GM12864 (cell line): Measurements from ENCODE around the gene TAS2R13.

Source experiments
- DNase-seq: peaks from one replicate; pipeline ENCODE4 v3.0.0-alpha.2; 2011; ENCODE audit warnings: low read depth
- H3K4me3 ChIP-seq: 2 replicates; pipeline ENCODE4 v1.5.1; 2011; ENCODE audit warnings: mild to moderate bottlenecking, low read depth, low read length, control low read depth
- TF ChIP-seq, protein P1 (sequence below): IDR thresholded peaks from 2 replicates; pipeline ENCODE4 v1.5.1; 2011; ENCODE audit warnings: low read depth, mild to moderate bottlenecking, moderate library complexity, low read length, control low read depth, inconsistent platforms; ENCODE audit errors: missing control alignments

The TAS2R13 gene

DNA sequence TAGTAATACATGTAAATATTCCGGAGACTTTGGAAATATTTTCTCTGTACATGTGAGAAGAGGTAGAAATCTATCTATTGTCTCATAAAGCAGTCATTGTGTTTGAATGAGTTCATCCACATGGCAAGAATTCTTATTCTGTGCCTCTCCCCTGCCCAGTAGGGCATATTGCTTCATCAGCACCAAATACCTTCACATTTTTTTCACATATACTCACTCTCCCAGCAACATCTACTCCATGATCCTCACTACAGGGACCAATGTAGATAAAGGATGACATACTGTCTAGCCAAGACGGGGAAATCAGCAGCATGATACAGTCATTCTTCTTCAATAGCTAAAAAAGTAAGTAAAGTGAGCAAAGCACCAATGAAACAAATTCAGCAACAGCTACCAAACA, 31.0 kb upstream of the TAS2R13 start:
- no peak for DNase-seq
- H3K4me3 ChIP-seq = no peak overlapping the region
- TF ChIP-seq, protein P1, sequence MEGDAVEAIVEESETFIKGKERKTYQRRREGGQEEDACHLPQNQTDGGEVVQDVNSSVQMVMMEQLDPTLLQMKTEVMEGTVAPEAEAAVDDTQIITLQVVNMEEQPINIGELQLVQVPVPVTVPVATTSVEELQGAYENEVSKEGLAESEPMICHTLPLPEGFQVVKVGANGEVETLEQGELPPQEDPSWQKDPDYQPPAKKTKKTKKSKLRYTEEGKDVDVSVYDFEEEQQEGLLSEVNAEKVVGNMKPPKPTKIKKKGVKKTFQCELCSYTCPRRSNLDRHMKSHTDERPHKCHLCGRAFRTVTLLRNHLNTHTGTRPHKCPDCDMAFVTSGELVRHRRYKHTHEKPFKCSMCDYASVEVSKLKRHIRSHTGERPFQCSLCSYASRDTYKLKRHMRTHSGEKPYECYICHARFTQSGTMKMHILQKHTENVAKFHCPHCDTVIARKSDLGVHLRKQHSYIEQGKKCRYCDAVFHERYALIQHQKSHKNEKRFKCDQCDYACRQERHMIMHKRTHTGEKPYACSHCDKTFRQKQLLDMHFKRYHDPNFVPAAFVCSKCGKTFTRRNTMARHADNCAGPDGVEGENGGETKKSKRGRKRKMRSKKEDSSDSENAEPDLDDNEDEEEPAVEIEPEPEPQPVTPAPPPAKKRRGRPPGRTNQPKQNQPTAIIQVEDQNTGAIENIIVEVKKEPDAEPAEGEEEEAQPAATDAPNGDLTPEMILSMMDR = no peak

DNA sequence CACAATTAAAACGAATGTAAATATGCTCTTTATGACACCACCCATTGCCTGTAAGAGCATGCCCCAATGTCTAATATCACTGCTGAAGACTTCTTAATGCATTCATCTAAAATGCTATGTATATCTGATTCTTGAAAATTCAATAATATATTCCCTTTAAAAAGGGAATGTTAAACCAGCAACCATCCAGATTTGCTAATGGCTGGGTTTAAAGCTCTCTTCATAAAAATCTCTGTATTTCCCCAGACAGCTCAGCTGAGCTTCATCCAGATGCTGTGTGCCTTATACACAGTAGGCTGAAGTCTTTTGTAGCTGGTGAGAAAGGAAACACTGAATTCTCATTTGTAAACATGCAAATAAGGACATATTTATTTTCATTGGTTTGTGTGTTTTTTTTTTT, 29.8 kb upstream of the TAS2R13 start, which contains the start of gene TAS2R14:
Gene TAS2R14, minus strand, starts transcription at position 101 of the 400 bp plus-strand sequence. Its CDS starts 56 bp downstream, at position 45.
- no peak for DNase-seq
- TF ChIP-seq, protein P1 = no peak
- H3K4me3 ChIP-seq = no peak within 1 kb of the TSS

DNA sequence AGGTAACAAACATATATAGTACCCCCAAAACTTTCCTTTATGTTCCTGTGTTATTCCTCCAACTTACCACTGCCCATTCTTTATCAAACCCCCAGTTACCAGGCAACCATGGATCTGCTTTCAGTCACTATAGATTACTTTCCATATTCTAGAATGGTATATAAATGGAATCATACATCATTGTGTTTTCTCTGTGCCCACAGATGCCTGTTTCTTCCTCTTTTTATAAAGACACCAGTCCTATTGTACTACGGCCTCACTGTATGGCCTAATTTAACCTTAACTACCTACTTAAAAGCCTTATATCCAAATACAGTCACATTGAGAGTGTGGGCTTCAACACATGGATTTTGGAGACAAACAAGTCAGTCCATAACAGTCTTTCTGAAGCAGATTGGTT, 27.1 kb upstream of the TAS2R13 start:
- TF ChIP-seq, protein P1 = no peak
- no peak overlapping the region for H3K4me3 ChIP-seq
- no peak for DNase-seq

DNA sequence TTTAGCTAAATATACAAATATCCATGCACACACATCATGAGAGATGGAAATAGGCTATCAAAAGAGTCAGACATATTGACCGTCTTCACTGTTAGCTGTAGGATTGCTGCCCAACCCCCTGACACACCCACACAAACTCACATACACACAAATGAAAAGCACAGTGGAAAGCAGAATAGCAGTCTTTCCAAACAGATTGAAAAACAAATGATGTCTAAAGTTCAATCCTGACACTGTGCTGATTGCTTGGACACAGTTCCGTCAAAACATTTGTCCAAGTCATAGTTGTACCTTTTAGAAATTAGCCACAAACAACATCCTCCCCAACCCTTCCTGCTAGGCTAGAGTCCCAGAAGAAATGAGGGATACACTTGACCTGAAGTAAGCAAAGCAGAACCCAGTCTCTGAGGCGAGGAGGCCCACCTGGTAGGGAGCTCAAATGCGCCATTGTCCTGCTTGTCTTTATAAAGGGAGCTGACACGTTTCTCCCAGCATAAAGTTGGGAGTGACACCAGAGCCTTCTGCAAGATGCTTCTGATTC, 19.5 kb upstream of the TAS2R13 start, which contains the start of gene PRH2:
Gene PRH2, plus strand, starts transcription at position 491 of the 541 bp plus-strand sequence. Its CDS starts 38 bp downstream, at position 529.
- TF ChIP-seq, protein P1 = no peak
- no peak for DNase-seq
- no peak within 1 kb of the TSS for H3K4me3 ChIP-seq

DNA sequence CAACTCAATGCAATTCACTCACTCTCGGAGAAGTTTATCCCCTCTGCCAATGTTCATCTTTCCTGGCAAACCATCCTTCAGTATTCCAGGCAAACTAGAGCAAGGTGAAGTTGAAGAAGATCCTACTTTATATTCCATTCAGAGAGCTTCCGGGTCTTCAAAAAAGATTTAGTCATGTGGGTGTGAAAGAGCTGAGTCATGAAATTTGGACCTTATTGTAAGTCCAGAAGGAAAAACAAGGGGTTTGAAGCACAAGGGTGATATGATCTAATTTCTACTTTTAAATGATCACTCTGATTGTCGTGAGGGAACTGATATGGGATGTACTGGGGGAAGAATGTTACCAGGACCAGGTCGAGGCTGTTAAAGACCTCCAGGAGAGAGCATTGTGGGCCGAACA, 16.9 kb upstream of the TAS2R13 start:
- TF ChIP-seq, protein P1 = no peak
- DNase-seq = no peak
- H3K4me3 ChIP-seq = no peak overlapping the region

DNA sequence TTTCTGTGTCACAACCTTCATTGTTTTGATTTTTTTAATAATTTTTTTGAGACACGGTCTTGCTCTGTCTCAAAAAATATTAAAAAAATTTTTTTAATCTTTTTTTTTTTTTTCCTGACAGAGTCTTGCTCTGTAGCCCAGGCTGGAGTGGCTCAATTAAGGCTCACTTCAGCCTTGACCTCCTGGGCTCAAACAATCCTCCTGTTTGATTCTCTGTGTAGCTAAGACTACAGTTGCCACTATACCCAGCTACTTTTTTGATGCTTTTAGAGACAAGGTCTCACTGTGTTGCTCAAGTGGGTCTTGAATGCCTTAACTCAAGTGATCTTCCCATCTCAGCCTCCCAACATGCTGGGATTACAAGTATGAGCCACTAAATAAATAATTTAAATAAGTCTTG, 10.4 kb upstream of the TAS2R13 start:
- TF ChIP-seq, protein P1 = no peak
- H3K4me3 ChIP-seq = no peak overlapping the region
- no peak for DNase-seq

DNA sequence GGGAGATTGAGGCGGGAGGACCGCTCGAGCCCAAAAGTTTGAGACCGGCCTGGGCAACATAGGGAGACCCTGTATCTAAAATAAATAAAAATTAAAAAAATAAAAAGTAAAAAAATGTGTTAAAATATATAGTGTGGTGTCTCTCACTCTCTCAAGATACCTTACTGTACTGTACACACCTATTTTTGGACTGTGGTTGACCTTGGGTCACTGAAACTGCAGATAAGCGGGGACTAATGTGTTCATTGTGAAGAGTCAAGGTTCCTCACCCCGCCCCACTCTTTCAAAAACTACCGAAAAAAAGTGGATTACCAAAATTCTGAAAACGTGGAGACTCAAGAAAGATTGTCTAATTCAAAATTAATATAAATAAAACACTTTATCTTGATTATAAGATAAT, 1.0 kb upstream of the TAS2R13 start:
- DNase-seq = no peak
- TF ChIP-seq, protein P1 = no peak
- no peak overlapping the region for H3K4me3 ChIP-seq
